ENCODE results near the gene EVI5L. TPM values are rescaled to one million over a fixed set of nuclear protein-coding genes. Genes with fewer than 3 reads are reported as not detected.

EVI5L gene
- total RNA-seq, 1 experiment from 2014 or later, result 6.4 TPM

DNA sequence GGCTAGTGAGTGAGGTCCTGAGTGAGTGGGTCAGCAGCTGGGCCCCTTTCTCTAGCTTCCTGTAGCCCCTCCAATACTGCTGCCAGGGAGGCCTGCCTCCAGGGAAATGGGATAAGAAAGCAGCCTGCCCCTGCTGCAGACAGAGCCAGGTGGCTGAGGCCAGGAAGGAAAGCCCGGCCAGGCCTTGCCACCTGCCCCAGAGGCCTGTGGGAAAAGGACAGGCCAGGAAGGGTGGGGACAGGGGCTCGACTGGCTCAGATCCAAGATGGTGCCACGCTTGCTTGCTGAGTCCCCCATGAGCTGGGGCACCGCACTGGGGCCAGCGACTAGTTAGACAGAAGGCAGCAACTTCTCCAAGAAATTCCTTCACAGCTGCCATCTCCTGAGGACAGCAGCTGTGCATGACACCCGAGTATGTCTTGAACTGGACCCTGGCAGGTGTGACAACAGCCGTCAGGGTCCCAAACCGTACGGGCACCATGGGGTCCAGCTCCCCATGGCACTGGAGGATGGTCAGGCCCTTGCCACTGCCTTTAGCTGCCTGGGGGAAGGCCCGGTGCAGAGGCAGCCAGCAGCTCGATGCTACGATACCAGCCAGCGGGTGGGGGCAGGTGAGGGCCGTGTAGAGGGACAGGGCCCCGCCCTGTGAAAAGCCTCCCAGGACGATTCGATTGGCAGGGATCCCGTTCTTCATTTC lies 49.2 kb downstream of the EVI5L start:
- ATAC-seq (peak; percentile 50), DNase-seq (ENCODE audit: low read depth, low spot score) (no peak)
- Histone ChIP-seq H3K27ac (ENCODE audit: low read length) (no peak overlapping the region), H3K36me3 (ENCODE audit: control insufficient read depth, insufficient read depth, low read length) (no peaks in the 10 kb centered on the region), H3K4me3 (ENCODE audit: low read depth in 2 of 2, low read length in 2 of 2) (no peak overlapping the region), H3K4me1 (ENCODE audit: control insufficient read depth, insufficient read depth, low read length) (no peaks in the 10 kb centered on the region), H3K9me3 (ENCODE audit: control insufficient read depth, insufficient read depth, low read depth, low read length) (no peaks in the 10 kb centered on the region), H3K27me3 (ENCODE audit: control insufficient read depth, insufficient read depth, low read length) (no peaks in the 10 kb centered on the region)
- intact Hi-C loops (cut with micrococcal nuclease; ENCODE audit: unreplicated experiment), result no loop called here
- POLR2A ChIA-PET, result no interaction called here
- CTCF ChIA-PET, result interaction anchor here (0.6 to 1.5 kb wide), 2 partner anchors 10 to 23 kb away, joined by 5 to 6 read pairs; no protein-coding TSS in a partner anchor
- in situ Hi-C loops (cut with HindIII; ENCODE audit: low pct_unique_long_range_greater_than_20kb, low sequenced_read_pairs), result no loop called here
- BruUV-seq (replicated peaks), result no TSS peak
- TF ChIP-seq, protein P1, sequence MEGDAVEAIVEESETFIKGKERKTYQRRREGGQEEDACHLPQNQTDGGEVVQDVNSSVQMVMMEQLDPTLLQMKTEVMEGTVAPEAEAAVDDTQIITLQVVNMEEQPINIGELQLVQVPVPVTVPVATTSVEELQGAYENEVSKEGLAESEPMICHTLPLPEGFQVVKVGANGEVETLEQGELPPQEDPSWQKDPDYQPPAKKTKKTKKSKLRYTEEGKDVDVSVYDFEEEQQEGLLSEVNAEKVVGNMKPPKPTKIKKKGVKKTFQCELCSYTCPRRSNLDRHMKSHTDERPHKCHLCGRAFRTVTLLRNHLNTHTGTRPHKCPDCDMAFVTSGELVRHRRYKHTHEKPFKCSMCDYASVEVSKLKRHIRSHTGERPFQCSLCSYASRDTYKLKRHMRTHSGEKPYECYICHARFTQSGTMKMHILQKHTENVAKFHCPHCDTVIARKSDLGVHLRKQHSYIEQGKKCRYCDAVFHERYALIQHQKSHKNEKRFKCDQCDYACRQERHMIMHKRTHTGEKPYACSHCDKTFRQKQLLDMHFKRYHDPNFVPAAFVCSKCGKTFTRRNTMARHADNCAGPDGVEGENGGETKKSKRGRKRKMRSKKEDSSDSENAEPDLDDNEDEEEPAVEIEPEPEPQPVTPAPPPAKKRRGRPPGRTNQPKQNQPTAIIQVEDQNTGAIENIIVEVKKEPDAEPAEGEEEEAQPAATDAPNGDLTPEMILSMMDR (IDR thresholded peaks at IDR 0.05), result no peak
- no peak for TF ChIP-seq SIN3A (IDR thresholded peaks at IDR 0.05; ENCODE audit: borderline replicate concordance, insufficient read depth, low read depth, low read length)
- TF ChIP-seq POLR2AphosphoS5 (IDR thresholded peaks at IDR 0.05; ENCODE audit: low read depth, low read length), result no peak
- TF ChIP-seq TCF7L2 (IDR thresholded peaks at IDR 0.05; ENCODE audit: low read depth, low read length), result no peak
- no peak for TF ChIP-seq REST (IDR thresholded peaks at IDR 0.05; ENCODE audit: insufficient read depth in 1 of 2, low read depth in 2 of 2, low read length in 1 of 2)

- intact Hi-C loops (cut with micrococcal nuclease; ENCODE audit: unreplicated experiment), result no loop called here
- H3K4me1 ChIP-seq (ENCODE audit: control insufficient read depth, insufficient read depth, low read length), result no peaks in the 10 kb centered on the region
- no TSS peak for BruUV-seq (replicated peaks)
- H3K27me3 ChIP-seq (ENCODE audit: control insufficient read depth, insufficient read depth, low read length), result no peaks in the 10 kb centered on the region
- ATAC-seq, result no peak
- CTCF ChIA-PET, result interaction anchor here (1.5 kb wide), 1 partner anchor 10 kb away, joined by 6 read pairs; no protein-coding TSS in a partner anchor
- in situ Hi-C loops (cut with HindIII; ENCODE audit: low pct_unique_long_range_greater_than_20kb, low sequenced_read_pairs), result no loop called here
- H3K36me3 ChIP-seq (ENCODE audit: control insufficient read depth, insufficient read depth, low read length), result no peaks in the 10 kb centered on the region
- POLR2A ChIA-PET, result no interaction called here
- no peak overlapping the region for H3K27ac ChIP-seq (ENCODE audit: low read length)
- TF ChIP-seq, protein P1 (IDR thresholded peaks at IDR 0.05), result no peak
- TF ChIP-seq TCF7L2 (IDR thresholded peaks at IDR 0.05; ENCODE audit: low read depth, low read length) (no peak), POLR2AphosphoS5 (IDR thresholded peaks at IDR 0.05; ENCODE audit: low read depth, low read length) (no peak), REST (IDR thresholded peaks at IDR 0.05; ENCODE audit: insufficient read depth in 1 of 2, low read depth in 2 of 2, low read length in 1 of 2) (no peak), SIN3A (IDR thresholded peaks at IDR 0.05; ENCODE audit: borderline replicate concordance, insufficient read depth, low read depth, low read length) (no peak)
- no peak for DNase-seq (ENCODE audit: low read depth, low spot score)
- no peaks in the 10 kb centered on the region for H3K9me3 ChIP-seq (ENCODE audit: control insufficient read depth, insufficient read depth, low read depth, low read length)
- no peak overlapping the region for H3K4me3 ChIP-seq (ENCODE audit: low read depth in 2 of 2, low read length in 2 of 2)
These were observed 49.8 kb downstream of the EVI5L start for GRCh38 chr19:7879836-7880235.

All from Panc1 (cell line).